ENCODE results near the gene NUDCD3. TPM values are rescaled to one million over a fixed set of nuclear protein-coding genes. Genes with fewer than 3 reads are reported as not detected.
A peak's percentile ranks its signal among the peaks of the same experiment; 100 is the strongest.

The NUDCD3 gene
- polyA plus RNA-seq (2013): 27.8 and 29.3 TPM in 2 replicates

DNA sequence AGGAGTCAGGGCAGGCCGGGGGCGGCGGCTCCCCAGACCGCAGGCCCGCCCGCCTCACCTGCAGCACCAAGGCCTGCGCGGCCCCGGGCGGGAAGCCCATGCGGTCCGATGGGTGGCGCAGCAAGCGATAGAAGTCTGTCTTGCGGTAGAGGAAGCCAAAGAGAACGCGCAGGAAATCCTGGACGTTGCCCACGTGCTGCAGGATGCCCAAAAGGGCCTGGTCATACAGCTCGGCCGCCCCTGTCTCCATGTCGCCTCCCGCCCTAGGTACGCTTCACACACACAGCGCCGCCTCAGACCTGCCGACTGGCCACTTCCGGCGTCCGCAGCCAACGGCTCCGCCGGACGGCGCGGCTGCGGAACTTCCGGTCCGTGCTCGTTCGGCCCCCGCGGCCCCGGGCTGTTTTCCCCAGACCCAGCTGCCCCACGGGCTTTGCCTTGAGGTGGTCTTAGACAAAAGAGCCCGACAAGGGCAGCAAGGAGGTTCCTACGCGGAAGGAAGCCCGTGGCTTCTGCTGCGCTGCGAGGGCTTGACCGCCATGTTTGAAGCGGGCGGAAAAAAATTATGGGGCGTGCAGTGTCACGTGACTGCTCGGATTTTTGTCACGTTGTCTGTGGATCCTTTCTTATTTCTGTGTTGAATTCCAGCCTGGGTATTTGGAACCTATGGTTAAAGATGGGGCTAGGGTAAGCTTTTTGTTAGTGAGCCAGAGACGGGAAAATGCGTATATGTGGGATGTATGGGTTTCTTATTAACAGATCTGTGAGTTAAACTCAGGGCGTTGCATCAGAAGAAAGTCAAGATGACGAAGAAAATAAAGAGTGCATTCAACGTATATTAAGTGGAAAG is at the start of gene NUDCD3:
Gene NUDCD3 (minus strand): TSS at position 308 of the 850 bp plus-strand sequence. CDS start 58 bp downstream, at position 250.
- Histone ChIP-seq H3K4me3 (ENCODE audit: low read depth, low read length) (peak within 1 kb of the TSS; percentile 95), H3K79me2 (ENCODE audit: control insufficient read depth, insufficient read depth, low read length, poor library complexity) (peaks cover 11% of the 10 kb centered on the region), H3K4ac (ENCODE audit: low read depth, low read length) (peak within 1 kb of the TSS; percentile 53), H2BK120ac (ENCODE audit: insufficient read depth, low read length, poor library complexity) (peak within 1 kb of the TSS; percentile 98), H2BK12ac (ENCODE audit: low read length) (no peak within 1 kb of the TSS), H3K4me2 (ENCODE audit: low read length) (peak within 1 kb of the TSS; percentile 71), H2AK5ac (ENCODE audit: low read length) (peak within 1 kb of the TSS; percentile 31), H3K9ac (ENCODE audit: low read length) (peak within 1 kb of the TSS; percentile 93), H3K14ac (ENCODE audit: low read length) (peak within 1 kb of the TSS; percentile 90), H3K27ac (ENCODE audit: low read depth, low read length) (peak within 1 kb of the TSS; percentile 99), H3K18ac (ENCODE audit: low read length) (peak within 1 kb of the TSS; percentile 85), H3K9me3 (ENCODE audit: insufficient read depth, low read depth, low read length) (no peaks in the 10 kb centered on the region), H2BK5ac (ENCODE audit: low read depth, low read length, poor library complexity) (peak within 1 kb of the TSS; percentile 99), H3K79me1 (ENCODE audit: low read length) (peaks cover 9% of the 10 kb centered on the region), H2AFZ (ENCODE audit: insufficient read depth, low read length, poor library complexity) (peak within 1 kb of the TSS; percentile 94), H3K36me3 (ENCODE audit: control insufficient read depth in 1 of 2, insufficient read depth in 2 of 2, low read length in 2 of 2) (peaks cover 0 to 3% of the 10 kb centered on the region in 2 experiments), H4K12ac (ENCODE audit: low read depth, low read length) (peak within 1 kb of the TSS; percentile 91), H3K4me1 (ENCODE audit: control insufficient read depth in 1 of 2, insufficient read depth in 2 of 2, low read length in 2 of 2) (peaks cover 2 to 3% of the 10 kb centered on the region in 2 experiments), H4K91ac (ENCODE audit: low read depth, low read length) (peak within 1 kb of the TSS; percentile 86), H3K27me3 (ENCODE audit: insufficient read depth, low read length) (no peaks in the 10 kb centered on the region), H3K23ac (ENCODE audit: low read length) (no peak within 1 kb of the TSS), H4K8ac (ENCODE audit: low read depth, low read length) (peak within 1 kb of the TSS; percentile 96)
- DNase-seq: peak; percentile 77 to 91
- WGBS (ENCODE audit: extremely low coverage, insufficient coverage, insufficient read length): no CpG with 5 or more reads among the region's 63 CpGs

DNA sequence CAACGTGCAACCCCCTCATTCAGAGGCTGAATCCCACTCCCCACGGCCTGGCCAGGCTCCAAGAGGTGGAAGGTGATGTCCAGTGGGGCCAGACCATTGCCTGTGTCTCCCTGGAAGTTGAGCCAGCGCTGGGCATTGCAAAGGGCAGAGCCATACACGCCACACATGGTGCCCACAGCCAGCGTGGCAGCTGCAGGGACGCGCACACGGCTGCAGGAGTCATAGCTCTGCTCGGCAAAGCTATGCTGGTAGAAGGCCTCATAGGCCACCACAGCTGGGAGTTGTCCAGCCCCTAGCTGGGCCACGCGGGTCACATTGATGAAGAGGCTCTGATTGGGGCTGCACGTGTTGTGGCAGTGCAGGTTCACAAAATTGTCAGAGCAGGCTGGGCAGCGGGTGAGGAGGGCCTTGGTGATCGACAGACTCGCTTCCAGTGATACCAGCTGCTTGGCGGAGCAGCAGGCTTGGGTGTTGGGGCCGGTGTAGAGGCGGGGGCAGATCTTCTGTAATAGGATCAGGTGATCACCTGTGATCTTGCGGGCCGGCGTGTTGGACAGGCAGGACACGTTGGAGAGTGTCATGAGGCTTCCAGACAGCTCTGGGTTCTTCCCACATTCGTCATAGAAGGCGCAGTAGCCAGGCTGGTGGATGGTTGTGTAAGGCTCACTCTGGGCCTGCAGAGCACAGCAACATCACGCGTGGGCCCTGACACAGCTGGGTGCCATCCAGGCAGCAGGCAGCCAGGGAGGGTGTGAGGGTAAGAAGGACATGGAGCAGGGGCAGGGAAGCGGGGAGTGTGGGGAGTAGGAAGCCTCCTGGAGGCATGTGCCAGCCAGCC is 49.4 kb upstream of the NUDCD3 start:
- Histone ChIP-seq H3K9ac (ENCODE audit: low read length) (no peak overlapping the region), H3K4me2 (ENCODE audit: low read length) (no peak overlapping the region), H2BK120ac (ENCODE audit: insufficient read depth, low read length, poor library complexity) (no peak overlapping the region), H3K27me3 (ENCODE audit: insufficient read depth, low read length) (no peaks in the 10 kb centered on the region), H4K91ac (ENCODE audit: low read depth, low read length) (no peak overlapping the region), H2AK5ac (ENCODE audit: low read length) (no peak overlapping the region), H4K8ac (ENCODE audit: low read depth, low read length) (no peak overlapping the region), H3K23ac (ENCODE audit: low read length) (no peak overlapping the region), H3K9me3 (ENCODE audit: insufficient read depth, low read depth, low read length) (peaks cover 2% of the 10 kb centered on the region), H4K12ac (ENCODE audit: low read depth, low read length) (no peak overlapping the region), H3K14ac (ENCODE audit: low read length) (no peak overlapping the region), H2BK5ac (ENCODE audit: low read depth, low read length, poor library complexity) (no peak overlapping the region), H2BK12ac (ENCODE audit: low read length) (no peak overlapping the region), H3K4me1 (ENCODE audit: control insufficient read depth in 1 of 2, insufficient read depth in 2 of 2, low read length in 2 of 2) (peaks cover 14 to 24% of the 10 kb centered on the region in 2 experiments), H3K79me1 (ENCODE audit: low read length) (peaks cover 5% of the 10 kb centered on the region), H2AFZ (ENCODE audit: insufficient read depth, low read length, poor library complexity) (no peak overlapping the region), H3K18ac (ENCODE audit: low read length) (no peak overlapping the region), H3K79me2 (ENCODE audit: control insufficient read depth, insufficient read depth, low read length, poor library complexity) (no peaks in the 10 kb centered on the region), H3K4ac (ENCODE audit: low read depth, low read length) (no peak overlapping the region), H3K4me3 (ENCODE audit: low read depth, low read length) (no peak overlapping the region), H3K36me3 (ENCODE audit: control insufficient read depth in 1 of 2, insufficient read depth in 2 of 2, low read length in 2 of 2) (no peaks in the 10 kb centered on the region), H3K27ac (ENCODE audit: low read depth, low read length) (no peak overlapping the region)
- DNase-seq: peak in 1 of 2 donors; percentile 13
- no CpG with 5 or more reads among the region's 27 CpGs for WGBS (ENCODE audit: extremely low coverage, insufficient coverage, insufficient read length)

DNA sequence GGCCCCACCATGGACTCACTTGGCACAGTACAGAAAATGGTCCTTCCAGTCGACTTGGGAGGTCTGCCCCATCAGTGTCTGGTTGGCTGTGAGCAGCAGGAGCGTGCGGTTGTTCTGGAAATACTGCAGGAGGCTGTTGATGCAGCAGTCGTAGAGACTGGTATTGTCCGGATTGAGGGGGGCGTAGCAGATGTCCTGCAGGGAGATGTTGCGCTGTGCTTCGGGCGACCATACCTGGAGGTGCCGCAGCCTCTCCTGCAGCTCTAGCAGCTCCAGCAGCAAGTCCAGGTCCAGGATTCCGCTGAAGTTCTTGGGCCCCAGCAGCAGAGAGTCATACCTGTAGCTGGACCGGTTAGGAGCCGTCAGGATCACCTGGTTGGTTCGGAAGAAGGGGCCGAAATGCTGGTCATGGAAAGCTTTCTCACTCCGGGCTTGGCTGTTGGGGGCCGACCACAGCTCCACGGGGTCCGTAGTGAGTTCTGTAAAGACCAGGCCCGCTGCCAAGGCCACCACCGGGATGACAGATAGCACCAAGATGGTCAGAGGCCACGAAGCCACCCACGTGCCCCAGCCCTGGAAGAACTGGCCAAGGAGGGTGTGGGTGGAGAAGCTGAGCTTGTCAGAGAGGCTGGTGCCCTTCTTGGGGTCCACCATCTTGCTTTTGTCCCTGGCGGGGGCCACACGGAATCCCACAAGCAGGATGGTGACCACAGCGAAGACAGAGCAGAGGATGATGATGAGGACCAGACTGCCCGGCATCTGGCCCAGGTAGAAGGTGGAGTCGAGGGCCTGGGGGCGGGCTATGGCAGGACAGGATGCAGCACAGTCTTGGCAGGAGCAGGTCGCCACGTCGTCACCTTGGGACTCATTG is 48.6 kb upstream of the NUDCD3 start:
- no peak overlapping the region for H2BK12ac ChIP-seq (ENCODE audit: low read length)
- H3K4me3 ChIP-seq (ENCODE audit: low read depth, low read length): no peak overlapping the region
- H3K9ac ChIP-seq (ENCODE audit: low read length): no peak overlapping the region
- peaks cover 8 to 18% of the 10 kb centered on the region in 2 experiments for H3K4me1 ChIP-seq (ENCODE audit: control insufficient read depth in 1 of 2, insufficient read depth in 2 of 2, low read length in 2 of 2)
- no peak overlapping the region for H4K8ac ChIP-seq (ENCODE audit: low read depth, low read length)
- no peak overlapping the region for H3K18ac ChIP-seq (ENCODE audit: low read length)
- no peak overlapping the region for H4K91ac ChIP-seq (ENCODE audit: low read depth, low read length)
- WGBS (ENCODE audit: extremely low coverage, insufficient coverage, insufficient read length): no CpG with 5 or more reads among the region's 32 CpGs
- no peak overlapping the region for H2BK5ac ChIP-seq (ENCODE audit: low read depth, low read length, poor library complexity)
- H3K4ac ChIP-seq (ENCODE audit: low read depth, low read length): no peak overlapping the region
- no peak overlapping the region for H2BK120ac ChIP-seq (ENCODE audit: insufficient read depth, low read length, poor library complexity)
- DNase-seq: no peak
- H2AFZ ChIP-seq (ENCODE audit: insufficient read depth, low read length, poor library complexity): no peak overlapping the region
- H3K36me3 ChIP-seq (ENCODE audit: control insufficient read depth in 1 of 2, insufficient read depth in 2 of 2, low read length in 2 of 2): no peaks in the 10 kb centered on the region
- H3K79me2 ChIP-seq (ENCODE audit: control insufficient read depth, insufficient read depth, low read length, poor library complexity): no peaks in the 10 kb centered on the region
- no peak overlapping the region for H2AK5ac ChIP-seq (ENCODE audit: low read length)
- H4K12ac ChIP-seq (ENCODE audit: low read depth, low read length): no peak overlapping the region
- H3K9me3 ChIP-seq (ENCODE audit: insufficient read depth, low read depth, low read length): peaks cover 2% of the 10 kb centered on the region
- no peak overlapping the region for H3K27ac ChIP-seq (ENCODE audit: low read depth, low read length)
- H3K4me2 ChIP-seq (ENCODE audit: low read length): no peak overlapping the region
- H3K27me3 ChIP-seq (ENCODE audit: insufficient read depth, low read length): no peaks in the 10 kb centered on the region
- no peak overlapping the region for H3K14ac ChIP-seq (ENCODE audit: low read length)
- no peak overlapping the region for H3K23ac ChIP-seq (ENCODE audit: low read length)
- peaks cover 3% of the 10 kb centered on the region for H3K79me1 ChIP-seq (ENCODE audit: low read length)
